Measurements from ENCODE around the gene ZSCAN31. TPM values are rescaled to one million over a fixed set of nuclear protein-coding genes. Genes with fewer than 3 reads are reported as not detected.

Gene ZSCAN31
- total RNA-seq, 1 experiment from 2014 or later = 6.6 TPM

- no peak for TF ChIP-seq PRDM15 (CRISPR knock-in tag; IDR thresholded peaks at IDR 0.05)
- no peak for TF ChIP-seq RELA (CRISPR knock-in tag; IDR thresholded peaks at IDR 0.05; ENCODE audit: borderline replicate concordance)
- TF ChIP-seq ZNF138 (CRISPR knock-in tag; conservative IDR thresholded peaks at IDR 0.05) = no peak
- TF ChIP-seq ZNF532 (CRISPR knock-in tag; IDR thresholded peaks at IDR 0.05; ENCODE audit: borderline replicate concordance) = no peak; the same call in 1 of the 2 replicates
- no peak for TF ChIP-seq AR (CRISPR knock-in tag; IDR thresholded peaks at IDR 0.05)
- TF ChIP-seq TEAD4 (CRISPR knock-in tag; IDR thresholded peaks at IDR 0.05) = no peak
- no peak for TF ChIP-seq TP53 (CRISPR knock-in tag; IDR thresholded peaks at IDR 0.05)
- TF ChIP-seq IRF1 (CRISPR knock-in tag; IDR thresholded peaks at IDR 0.05) = no peak
- TF ChIP-seq MYBL2 (CRISPR knock-in tag; IDR thresholded peaks at IDR 0.05) = peak; percentile 98
- TF ChIP-seq ZNF317 (CRISPR knock-in tag; IDR thresholded peaks at IDR 0.05; ENCODE audit: borderline replicate concordance, low read depth) = no peak
- peak; percentile 61; the same call in 1 of the 2 replicates for TF ChIP-seq ETV6 (CRISPR knock-in tag; IDR thresholded peaks at IDR 0.05)
- TF ChIP-seq SMAD4 (CRISPR knock-in tag; IDR thresholded peaks at IDR 0.05) = no peak
- TF ChIP-seq E2F4 (CRISPR knock-in tag; IDR thresholded peaks at IDR 0.05; ENCODE audit: borderline replicate concordance, low read depth) = no peak
- peak; percentile 12; the same call in 1 of the 2 replicates for TF ChIP-seq CTCF (IDR thresholded peaks at IDR 0.05)
- TF ChIP-seq ZNF512 (CRISPR knock-in tag; IDR thresholded peaks at IDR 0.05; ENCODE audit: borderline replicate concordance) = no peak
- peak; percentile 62; the same call in 1 of the 2 replicates for TF ChIP-seq FOXP1 (CRISPR knock-in tag; IDR thresholded peaks at IDR 0.05; ENCODE audit: borderline replicate concordance)
- TF ChIP-seq JUN (CRISPR knock-in tag; IDR thresholded peaks at IDR 0.05) = no peak
- TF ChIP-seq HMGXB4 (CRISPR knock-in tag; IDR thresholded peaks at IDR 0.05) = peak; percentile 38; the same call in 1 of the 2 replicates
- TF ChIP-seq CREB1 (CRISPR knock-in tag; IDR thresholded peaks at IDR 0.05) = peak; percentile 84
Measured at GRCh38 chr6:28383235-28384142, 47.5 kb upstream of the ZSCAN31 start (continued).

All from WTC11 (cell line).